Thoracic aorta (tissue), 2 donors: ENCODE measurements around the gene MRPL14. TPM values are rescaled to one million over a fixed set of nuclear protein-coding genes. Genes with fewer than 3 reads are reported as not detected.
"Not testable (repeated sequence)": the region's sequence is repeated elsewhere in the genome, so short reads cannot be mapped to it uniquely, and the experiment has no call there.

Experiments
- ATAC-seq: fragments of 150-250 bp; one replicate; pipeline ENCODE4 v1.8.0; 2017; ENCODE audit warnings: low read depth; ENCODE audit not compliant: insufficient number of reproducible peaks, low FRiP score
- DNase-seq: peaks from one replicate; pipeline ENCODE4 v3.0.0-alpha.2; 2020; ENCODE audit warnings: low spot score
- H3K27ac ChIP-seq, 2 donors: fragments of 200-600 bp; sonication (generic); 1 replicate in 1 of 2; 2 replicates in 1 of 2; pipeline ENCODE4 v1.5.1; 2016; ENCODE audit warnings: mild to moderate bottlenecking in 2 of 2, moderate library complexity in 2 of 2
- H3K27me3 ChIP-seq: fragments of 200-600 bp; sonication (generic); replicated peaks from 2 replicates; pipeline ENCODE4 v1.6.0; 2016; ENCODE audit warnings: mild to moderate bottlenecking; ENCODE audit not compliant: insufficient read depth
- H3K36me3 ChIP-seq: fragments of 200-600 bp; sonication (generic); one replicate; pipeline ENCODE4 v1.5.1; 2016
- H3K4me1 ChIP-seq, 2 donors: fragments of 200-600 bp; sonication (generic); 1 replicate in 1 of 2; 2 replicates in 1 of 2; pipeline versions ENCODE4 v1.5.1 to v1.6.0; 2016; ENCODE audit warnings: low read depth in 2 of 2, mild to moderate bottlenecking in 1 of 2; ENCODE audit not compliant: control insufficient read depth in 1 of 2
- H3K4me3 ChIP-seq: fragments of 200-600 bp; sonication (generic); 2 replicates; pipeline ENCODE4 v1.5.1; 2016; ENCODE audit warnings: mild to moderate bottlenecking
- H3K9me3 ChIP-seq: fragments of 200-600 bp; sonication (generic); 2 replicates; pipeline ENCODE4 v1.5.1; 2016
- total RNA-seq, 2 donors: library from RNA; depleted of rRNA; stranded (reverse); fragments of >200 nt; gene quantifications; one replicate each; pipeline versions ENCODE4 v1.1.0 to v1.2.3, GENCODE V29; 2016
- TF ChIP-seq, protein P1 (sequence below): fragments of 200-600 bp; sonication (generic); IDR thresholded peaks from one replicate; pipeline ENCODE4 v1.5.1; 2019; ENCODE audit warnings: antibody characterized with exemption

Gene MRPL14
- total RNA-seq, 2 donors from 2014 or later: 31.0 to 32.4 TPM

DNA sequence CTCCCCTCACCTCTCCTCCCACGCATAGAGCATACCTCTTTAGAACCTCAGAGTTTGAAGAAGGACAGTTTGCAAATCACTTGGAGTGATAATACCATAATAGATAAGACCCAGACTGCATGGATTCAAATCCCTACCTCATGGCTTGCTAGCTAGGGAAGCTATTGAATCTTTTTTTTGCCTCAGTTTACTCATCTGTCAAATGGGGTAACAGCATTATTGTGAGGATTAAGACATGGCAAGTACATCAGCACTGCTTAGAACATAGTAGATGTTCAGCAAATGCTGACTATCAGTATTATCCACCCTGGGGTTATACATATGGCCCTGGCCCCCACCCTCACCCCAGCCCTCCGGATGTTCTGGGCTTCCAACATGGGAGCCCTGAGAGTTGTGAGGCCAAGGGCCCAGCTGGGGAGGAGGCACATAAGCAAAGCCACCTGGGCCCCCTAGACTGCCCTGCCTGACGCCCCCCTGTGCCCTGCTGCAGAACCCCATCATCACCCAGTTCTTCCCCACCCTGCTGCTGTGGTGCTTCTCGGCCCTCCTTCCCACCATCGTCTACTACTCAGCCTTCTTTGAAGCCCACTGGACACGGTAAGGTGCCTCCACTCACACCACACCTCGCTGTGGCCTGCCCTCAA lies 22.2 kb upstream of the MRPL14 start:
- no peak overlapping the region for H3K4me3 ChIP-seq
- ATAC-seq: no peak
- H3K27me3 ChIP-seq: no peaks in the 10 kb centered on the region
- H3K36me3 ChIP-seq: peaks cover 26% of the 10 kb centered on the region
- H3K9me3 ChIP-seq: no peaks in the 10 kb centered on the region
- TF ChIP-seq, protein P1, sequence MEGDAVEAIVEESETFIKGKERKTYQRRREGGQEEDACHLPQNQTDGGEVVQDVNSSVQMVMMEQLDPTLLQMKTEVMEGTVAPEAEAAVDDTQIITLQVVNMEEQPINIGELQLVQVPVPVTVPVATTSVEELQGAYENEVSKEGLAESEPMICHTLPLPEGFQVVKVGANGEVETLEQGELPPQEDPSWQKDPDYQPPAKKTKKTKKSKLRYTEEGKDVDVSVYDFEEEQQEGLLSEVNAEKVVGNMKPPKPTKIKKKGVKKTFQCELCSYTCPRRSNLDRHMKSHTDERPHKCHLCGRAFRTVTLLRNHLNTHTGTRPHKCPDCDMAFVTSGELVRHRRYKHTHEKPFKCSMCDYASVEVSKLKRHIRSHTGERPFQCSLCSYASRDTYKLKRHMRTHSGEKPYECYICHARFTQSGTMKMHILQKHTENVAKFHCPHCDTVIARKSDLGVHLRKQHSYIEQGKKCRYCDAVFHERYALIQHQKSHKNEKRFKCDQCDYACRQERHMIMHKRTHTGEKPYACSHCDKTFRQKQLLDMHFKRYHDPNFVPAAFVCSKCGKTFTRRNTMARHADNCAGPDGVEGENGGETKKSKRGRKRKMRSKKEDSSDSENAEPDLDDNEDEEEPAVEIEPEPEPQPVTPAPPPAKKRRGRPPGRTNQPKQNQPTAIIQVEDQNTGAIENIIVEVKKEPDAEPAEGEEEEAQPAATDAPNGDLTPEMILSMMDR: no peak
- no peak overlapping the region for H3K27ac ChIP-seq
- H3K4me1 ChIP-seq: peaks cover 0 to 3% of the 10 kb centered on the region in 2 donors
- DNase-seq: no peak

GRCh38 chr6:44148306-44148705 lies 21.1 kb upstream of the MRPL14 start:
- H3K27me3 ChIP-seq: no peaks in the 10 kb centered on the region
- peaks cover 26% of the 10 kb centered on the region for H3K36me3 ChIP-seq
- ATAC-seq: no peak

DNA sequence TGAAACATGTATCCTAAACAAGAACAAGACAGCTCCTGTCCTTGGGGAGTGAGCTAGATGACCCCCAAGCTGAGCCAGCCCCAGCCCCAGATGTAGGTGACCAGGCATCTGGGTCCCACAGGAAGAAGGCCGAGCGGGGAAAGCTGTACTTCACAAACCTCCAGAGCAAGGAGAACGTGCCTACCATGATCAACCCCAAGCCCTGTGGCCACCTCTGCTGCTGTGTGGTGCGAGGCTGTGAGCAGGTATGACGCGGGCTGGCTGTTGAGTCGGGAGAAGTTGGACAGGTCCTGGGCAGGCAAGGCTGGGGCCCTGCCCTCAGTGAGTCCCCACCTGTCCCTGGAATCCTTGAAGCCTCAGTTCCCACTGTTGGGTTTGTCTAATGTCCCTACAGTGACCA lies 20.0 kb upstream of the MRPL14 start:
- Histone ChIP-seq H3K36me3 (peaks cover 26% of the 10 kb centered on the region), H3K27me3 (no peaks in the 10 kb centered on the region), H3K4me1 (peaks cover 0 to 3% of the 10 kb centered on the region in 2 donors), H3K27ac (no peak overlapping the region), H3K9me3 (no peaks in the 10 kb centered on the region), H3K4me3 (no peak overlapping the region)
- no peak for ATAC-seq
- TF ChIP-seq, protein P1: no peak
- DNase-seq: no peak

More at GRCh38 chr6:44148306-44148705, 21.1 kb upstream of the MRPL14 start:
- no peak overlapping the region for H3K27ac ChIP-seq
- no peaks in the 10 kb centered on the region for H3K9me3 ChIP-seq
- TF ChIP-seq, protein P1: no peak
- no peak for DNase-seq
- peaks cover 0 to 3% of the 10 kb centered on the region in 2 donors for H3K4me1 ChIP-seq
- H3K4me3 ChIP-seq: no peak overlapping the region

GRCh38 chr6:44146685-44147084 lies 19.4 kb upstream of the MRPL14 start:
- DNase-seq (no peak), ATAC-seq (no peak)
- peaks cover 0 to 2% of the 10 kb centered on the region in 2 donors for H3K4me1 ChIP-seq
- TF ChIP-seq, protein P1: no peak
- H3K27ac ChIP-seq: no peak overlapping the region
- no peak overlapping the region for H3K4me3 ChIP-seq
- no peaks in the 10 kb centered on the region for H3K27me3 ChIP-seq
- H3K9me3 ChIP-seq: no peaks in the 10 kb centered on the region
- peaks cover 26% of the 10 kb centered on the region for H3K36me3 ChIP-seq

DNA sequence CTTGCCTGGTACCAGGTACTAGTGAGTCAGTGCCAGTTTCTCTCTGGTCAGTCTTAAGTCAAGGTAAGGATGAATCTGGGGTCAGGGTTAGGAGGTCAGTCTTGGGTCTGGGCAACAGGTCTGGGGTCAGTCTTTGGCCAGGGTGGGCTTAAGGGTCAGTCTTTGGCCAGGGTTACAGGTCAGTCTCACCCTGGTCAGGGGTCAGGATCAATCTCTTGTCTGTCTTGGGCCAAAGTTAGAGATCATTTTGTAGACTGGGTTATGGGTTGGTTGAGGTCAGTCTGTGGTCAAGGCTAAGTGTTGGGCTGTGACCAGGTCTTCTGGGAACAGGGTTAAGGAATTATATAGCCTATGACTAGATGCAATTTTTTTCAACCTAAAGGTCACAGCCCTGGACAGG lies 18.6 kb upstream of the MRPL14 start:
- ATAC-seq (no peak), DNase-seq (no peak)
- Histone ChIP-seq H3K4me3 (no peak overlapping the region), H3K27me3 (no peaks in the 10 kb centered on the region), H3K27ac (no peak overlapping the region), H3K4me1 (no peaks in the 10 kb centered on the region), H3K36me3 (peaks cover 28% of the 10 kb centered on the region), H3K9me3 (no peaks in the 10 kb centered on the region)
- TF ChIP-seq, protein P1: no peak

DNA sequence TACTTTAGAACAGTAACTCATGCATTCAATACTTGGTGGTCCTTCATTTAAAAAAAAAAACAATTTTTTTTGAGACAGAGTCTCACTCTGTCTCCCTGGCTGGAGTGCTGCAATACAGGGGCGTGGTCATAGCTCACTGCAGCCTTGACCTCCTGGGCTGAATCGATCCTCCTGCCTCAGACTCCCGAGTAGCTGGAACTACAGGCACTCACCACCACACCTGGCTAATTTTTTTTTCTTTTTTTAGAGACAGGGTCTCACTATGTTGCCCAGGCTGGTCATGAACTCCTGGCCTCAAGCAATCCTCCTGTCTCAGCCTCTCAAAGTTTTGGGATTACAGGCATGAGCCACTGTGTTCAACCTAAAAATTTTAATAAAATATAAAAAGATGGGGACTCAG lies 17.3 kb upstream of the MRPL14 start:
- peaks cover 31% of the 10 kb centered on the region for H3K36me3 ChIP-seq
- not testable (repeated sequence) for H3K9me3 ChIP-seq, H3K27me3 ChIP-seq, H3K4me1 ChIP-seq, ATAC-seq, H3K4me3 ChIP-seq, H3K27ac ChIP-seq, DNase-seq
